ENCODE measurements around the gene ABCB10. TPM values are rescaled to one million over a fixed set of nuclear protein-coding genes. Genes with fewer than 3 reads are reported as not detected.

ABCB10 gene
- total RNA-seq, 1 experiment from 2014 or later = 13.8 TPM

DNA sequence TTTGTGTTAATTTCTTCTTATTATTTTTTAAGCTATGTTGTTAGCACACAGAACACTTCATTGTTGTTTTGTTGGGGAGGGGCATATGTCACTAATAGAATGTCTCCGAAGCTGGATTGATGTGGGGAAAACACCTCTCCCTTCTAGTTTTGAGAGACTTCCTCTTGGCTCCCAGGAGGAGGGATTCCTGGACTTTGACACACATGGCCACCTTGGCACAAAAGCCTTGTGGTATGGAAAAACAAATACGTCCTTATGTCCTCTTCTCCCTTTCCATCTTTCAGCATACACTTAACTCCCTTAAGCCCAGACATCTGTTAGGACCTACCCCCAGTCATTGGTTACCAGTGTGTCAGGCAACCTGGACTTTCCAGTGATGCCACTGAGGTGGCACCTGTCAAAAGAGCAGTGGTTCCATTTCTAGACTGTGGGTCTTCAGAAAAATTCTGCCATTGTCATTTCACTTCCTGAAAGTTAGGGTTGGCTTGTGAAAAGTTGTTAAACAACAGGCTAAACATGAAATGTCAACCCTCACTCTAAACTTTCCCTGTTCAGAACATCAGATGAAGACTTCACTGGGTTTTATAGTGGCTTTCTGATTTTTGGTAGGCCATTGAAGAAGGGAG, 12.5 kb upstream of the ABCB10 start:
- Histone ChIP-seq H3K4ac (ENCODE audit: low read depth, low read length) (no peak overlapping the region), H2BK15ac (ENCODE audit: low read depth, low read length) (no peak overlapping the region), H3K14ac (ENCODE audit: insufficient read depth, low read length) (no peak overlapping the region), H2BK20ac (ENCODE audit: low read depth, low read length, poor library complexity, severe bottlenecking) (no peak overlapping the region), H3K18ac (ENCODE audit: insufficient read length, low read depth, low read length) (no peak overlapping the region), H2AFZ (ENCODE audit: low read length) (no peak overlapping the region), H3T11ph (ENCODE audit: low read length) (no peak overlapping the region), H4K8ac (replicated peaks; ENCODE audit: insufficient read length, low read depth, low read length) (no peak overlapping the region), H4K5ac (ENCODE audit: insufficient read length, low read depth, low read length) (no peak overlapping the region), H3K27me3 (ENCODE audit: insufficient read depth, low read length) (no peaks in the 10 kb centered on the region), H3K23ac (ENCODE audit: insufficient read length, low read depth, low read length) (no peak overlapping the region), H3K4me2 (ENCODE audit: insufficient read depth, insufficient read length, low read length) (no peak overlapping the region), H3K79me1 (ENCODE audit: insufficient read depth, low read depth, low read length, poor library complexity, severe bottlenecking) (no peaks in the 10 kb centered on the region), H2BK12ac (ENCODE audit: insufficient read length, low read depth, low read length) (no peak overlapping the region), H3K9me3 (ENCODE audit: control insufficient read depth, low read depth, low read length) (no peaks in the 10 kb centered on the region), H4K20me1 (ENCODE audit: control insufficient read depth, insufficient read depth, insufficient read length) (no peaks in the 10 kb centered on the region), H2BK5ac (ENCODE audit: insufficient read length, low read length) (no peak overlapping the region), H3K56ac (ENCODE audit: insufficient read length, low read depth, low read length) (no peak overlapping the region), H3K4me1 (ENCODE audit: insufficient read depth, low read length) (no peaks in the 10 kb centered on the region), H3K79me2 (ENCODE audit: insufficient read depth, low read length) (no peaks in the 10 kb centered on the region), H3K23me2 (ENCODE audit: insufficient read length, low read depth, low read length, poor library complexity, severe bottlenecking) (no peaks in the 10 kb centered on the region), H2BK120ac (ENCODE audit: low read depth, low read length, poor library complexity, severe bottlenecking) (no peak overlapping the region), H3K27ac (ENCODE audit: insufficient read length, low read depth, low read length) (no peak overlapping the region), H3K9ac (ENCODE audit: extremely low read depth, insufficient read length, low read length) (no peak overlapping the region), H2AK5ac (ENCODE audit: insufficient read length, low read length) (no peak overlapping the region), H4K91ac (ENCODE audit: insufficient read length, low read depth, low read length) (no peak overlapping the region)
- Mint-ChIP-seq H3K27me3 (ENCODE audit: low read depth) (no peaks in the 10 kb centered on the region), H3K4me1 (peaks cover 2 to 4% of the 10 kb centered on the region in 2 experiments; a peak in 1 of 4 replicates), H3K9me3 (no peaks in the 10 kb centered on the region), H3K27ac (no peak overlapping the region), H3K36me3 (ENCODE audit: insufficient read depth in 1 of 3, low read depth in 3 of 3) (no peaks in the 10 kb centered on the region), H3K4me3 (no peak overlapping the region)
- no peak for DNase-seq
- TF ChIP-seq, protein P1, sequence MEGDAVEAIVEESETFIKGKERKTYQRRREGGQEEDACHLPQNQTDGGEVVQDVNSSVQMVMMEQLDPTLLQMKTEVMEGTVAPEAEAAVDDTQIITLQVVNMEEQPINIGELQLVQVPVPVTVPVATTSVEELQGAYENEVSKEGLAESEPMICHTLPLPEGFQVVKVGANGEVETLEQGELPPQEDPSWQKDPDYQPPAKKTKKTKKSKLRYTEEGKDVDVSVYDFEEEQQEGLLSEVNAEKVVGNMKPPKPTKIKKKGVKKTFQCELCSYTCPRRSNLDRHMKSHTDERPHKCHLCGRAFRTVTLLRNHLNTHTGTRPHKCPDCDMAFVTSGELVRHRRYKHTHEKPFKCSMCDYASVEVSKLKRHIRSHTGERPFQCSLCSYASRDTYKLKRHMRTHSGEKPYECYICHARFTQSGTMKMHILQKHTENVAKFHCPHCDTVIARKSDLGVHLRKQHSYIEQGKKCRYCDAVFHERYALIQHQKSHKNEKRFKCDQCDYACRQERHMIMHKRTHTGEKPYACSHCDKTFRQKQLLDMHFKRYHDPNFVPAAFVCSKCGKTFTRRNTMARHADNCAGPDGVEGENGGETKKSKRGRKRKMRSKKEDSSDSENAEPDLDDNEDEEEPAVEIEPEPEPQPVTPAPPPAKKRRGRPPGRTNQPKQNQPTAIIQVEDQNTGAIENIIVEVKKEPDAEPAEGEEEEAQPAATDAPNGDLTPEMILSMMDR (conservative IDR thresholded peaks at IDR 0.05) = no peak
- no CpG with 5 or more reads among the region's 2 CpGs for WGBS (ENCODE audit: extremely low coverage, insufficient read length, low lambda C conversion rate)

Data from H9 (cell line).